OCI-M1 (cell line): ENCODE data around the gene CDH13.
"Not testable (repeated sequence)": the region's sequence is repeated elsewhere in the genome, so short reads cannot be mapped to it uniquely, and the experiment has no call there.

Experiments used
- DNase-seq: peaks from one replicate; lab custom pipeline; 2025; lab: John Stamatoyannopoulos, UW

CDH13 gene

GRCh38 chr16:82891918-82892317, 265.1 kb downstream of the CDH13 start:
- DNase-seq: no peak

DNA sequence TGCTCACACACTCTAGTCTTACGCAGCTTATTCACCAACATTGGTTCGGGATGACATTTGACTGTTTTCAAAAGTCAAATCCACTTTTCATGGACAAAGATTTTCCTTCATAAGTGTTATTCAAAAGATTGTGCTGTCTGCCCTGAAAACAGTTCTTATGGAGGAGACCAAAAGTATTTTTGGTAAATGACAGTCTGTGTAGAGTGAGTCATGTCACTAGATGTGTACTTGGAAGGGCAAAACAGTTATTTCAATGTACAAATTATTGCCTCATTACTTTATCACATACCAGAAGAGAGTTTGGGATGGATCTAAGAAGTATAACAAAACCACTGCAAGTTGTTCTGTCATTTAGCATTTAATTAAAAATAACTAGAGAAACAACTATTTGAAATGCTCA, 265.6 kb downstream of the CDH13 start:
- DNase-seq: no peak

- no peak for DNase-seq
Observed at GRCh38 chr16:82895843-82896242, 269.1 kb downstream of the CDH13 start.

GRCh38 chr16:82899006-82899405, 272.2 kb downstream of the CDH13 start:
- DNase-seq: no peak

DNA sequence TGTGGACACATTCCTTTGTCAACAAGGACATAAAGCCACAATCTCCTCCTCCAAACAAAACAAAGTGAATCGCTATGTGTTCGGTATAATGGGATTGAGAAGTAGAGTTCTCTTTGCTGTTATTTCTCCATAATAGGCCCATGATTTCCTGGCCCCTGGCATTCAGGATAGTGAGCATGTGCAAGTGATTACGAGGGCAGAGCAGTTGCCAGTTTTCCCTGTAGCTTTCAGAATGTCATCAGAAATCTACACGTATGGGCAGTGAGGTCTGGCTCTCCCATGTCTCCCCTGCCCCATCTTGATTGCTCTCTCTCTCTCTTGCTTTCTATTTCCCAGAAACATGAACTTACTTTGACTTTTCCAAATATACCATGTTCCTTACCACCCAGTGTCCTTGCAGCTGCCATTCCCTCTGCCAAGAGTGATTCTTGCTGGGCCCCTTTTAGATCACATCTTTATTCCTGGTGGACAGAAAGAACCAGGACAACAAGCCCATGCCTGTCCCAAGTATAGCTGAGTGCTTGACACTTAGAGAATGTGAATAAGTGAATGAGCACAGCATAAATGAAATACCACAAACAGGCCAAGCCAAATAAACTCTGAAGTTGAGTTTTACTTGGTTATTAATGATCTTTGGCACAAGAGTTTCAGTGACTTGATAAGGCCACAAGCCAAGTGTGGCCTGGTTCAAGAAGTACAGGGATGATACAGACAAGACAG, 273.1 kb downstream of the CDH13 start:
- DNase-seq: no peak

DNA sequence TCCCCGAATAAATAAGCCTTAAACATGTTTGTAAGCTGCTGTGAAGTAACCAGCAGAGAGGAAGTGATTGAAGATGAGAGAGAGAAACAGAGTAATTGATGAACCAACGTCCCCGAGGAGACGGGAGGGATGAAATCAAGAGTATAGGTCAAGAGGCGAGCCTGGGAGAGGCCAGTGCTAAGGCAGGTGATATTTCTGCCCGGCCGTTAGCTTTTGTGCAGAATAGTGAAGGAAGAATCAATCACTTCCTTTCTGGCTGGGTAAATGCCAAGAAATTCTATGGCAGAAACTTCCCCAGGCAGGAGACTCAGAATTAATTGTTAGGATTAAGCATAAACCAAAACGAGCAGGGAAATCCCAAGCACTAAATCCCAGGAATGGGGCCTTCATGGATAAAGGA, 273.8 kb downstream of the CDH13 start:
- no peak for DNase-seq

- DNase-seq: no peak
Observed at GRCh38 chr16:82911925-82912324, 285.2 kb downstream of the CDH13 start.

DNA sequence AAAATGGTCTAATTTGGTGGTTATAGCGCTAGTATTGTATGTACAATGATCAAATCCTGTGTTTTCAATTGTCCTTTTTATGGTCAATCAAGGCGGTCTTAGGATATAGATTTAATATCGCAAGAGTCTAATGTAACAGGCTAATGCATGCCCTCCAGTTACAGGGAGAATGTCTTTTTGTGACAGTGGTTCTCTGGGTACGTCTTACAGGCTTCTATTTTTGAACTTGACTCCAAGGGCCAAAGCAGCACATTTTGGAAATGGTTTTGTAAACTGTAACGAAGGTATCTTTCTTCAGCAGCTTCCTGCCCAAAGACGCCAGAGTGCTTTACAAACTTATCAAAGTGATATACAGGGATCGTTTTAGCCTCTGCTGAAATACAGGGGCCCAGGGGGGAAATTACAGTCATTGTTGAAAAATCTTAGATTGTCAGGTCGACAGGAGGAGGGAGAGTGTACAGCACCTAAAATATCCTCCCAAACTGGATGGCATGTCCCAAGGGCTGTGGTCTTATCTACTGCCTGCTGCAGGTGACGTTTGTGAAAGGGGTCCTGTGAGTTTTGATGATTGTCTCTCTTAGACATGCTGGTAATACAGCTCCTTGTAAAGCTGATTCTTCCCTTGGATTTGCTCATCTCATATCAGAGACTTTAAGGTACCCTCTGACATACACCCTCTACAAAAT, 288.5 kb downstream of the CDH13 start:
- DNase-seq: no peak

GRCh38 chr16:82917886-82918595, 291.3 kb downstream of the CDH13 start:
- no peak for DNase-seq

- peak; percentile 8 for DNase-seq
Observed at GRCh38 chr16:82924075-82924854, 297.5 kb downstream of the CDH13 start.

- no peak for DNase-seq
Observed at GRCh38 chr16:82926500-82926899, 299.7 kb downstream of the CDH13 start.

DNA sequence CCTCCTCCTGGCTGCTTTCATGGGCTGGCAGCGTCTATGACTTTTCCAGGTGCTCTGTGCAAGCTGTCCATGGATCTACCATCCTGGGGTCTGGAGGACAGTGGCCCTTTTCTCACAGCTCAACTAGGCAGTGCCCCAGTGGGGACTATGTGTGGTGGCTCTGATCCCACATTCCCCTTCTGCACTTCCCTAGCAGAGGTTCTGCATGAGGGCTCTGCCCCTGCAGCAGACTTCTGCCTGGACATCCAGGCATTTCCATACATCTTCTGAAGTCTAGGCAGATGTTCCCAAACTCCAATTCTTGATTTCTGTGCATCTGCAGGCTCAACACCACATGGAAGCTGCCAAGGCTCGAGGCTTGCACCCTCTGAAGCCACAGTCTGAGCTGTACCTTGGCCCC, 307.2 kb downstream of the CDH13 start:
- DNase-seq: not testable (repeated sequence)

GRCh38 chr16:82935766-82936165, 309.0 kb downstream of the CDH13 start:
- DNase-seq: peak; percentile 31

DNA sequence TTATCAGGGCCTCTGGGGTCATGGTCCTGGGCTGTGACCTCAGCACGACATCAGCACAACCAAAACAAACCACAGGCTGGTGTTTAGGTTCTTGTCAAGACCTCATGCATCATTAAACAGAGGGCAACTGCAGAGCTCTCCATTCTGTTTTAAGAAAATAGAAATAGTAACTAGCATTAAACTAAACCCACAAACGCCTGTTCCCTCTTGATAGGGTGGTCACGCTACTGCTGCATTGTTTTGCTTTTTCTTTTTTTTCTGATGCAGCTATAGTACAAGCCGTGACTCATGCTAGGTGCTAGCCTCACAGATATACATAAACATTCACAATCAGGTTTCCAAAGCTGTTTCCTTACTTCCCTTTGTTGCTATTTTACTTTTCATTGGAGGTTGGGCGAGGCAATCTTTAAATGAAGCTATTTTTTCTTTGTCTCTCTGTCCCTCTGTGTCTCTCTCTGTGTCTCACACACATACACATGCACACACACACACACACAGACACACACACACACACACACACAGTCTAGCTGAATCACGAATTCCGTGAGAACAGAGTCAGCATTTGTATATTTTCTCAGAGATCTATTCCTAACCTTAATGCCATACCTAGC, 310.3 kb downstream of the CDH13 start:
- peak; percentile 58 for DNase-seq

GRCh38 chr16:82937926-82938520, 311.3 kb downstream of the CDH13 start:
- DNase-seq: no peak

DNA sequence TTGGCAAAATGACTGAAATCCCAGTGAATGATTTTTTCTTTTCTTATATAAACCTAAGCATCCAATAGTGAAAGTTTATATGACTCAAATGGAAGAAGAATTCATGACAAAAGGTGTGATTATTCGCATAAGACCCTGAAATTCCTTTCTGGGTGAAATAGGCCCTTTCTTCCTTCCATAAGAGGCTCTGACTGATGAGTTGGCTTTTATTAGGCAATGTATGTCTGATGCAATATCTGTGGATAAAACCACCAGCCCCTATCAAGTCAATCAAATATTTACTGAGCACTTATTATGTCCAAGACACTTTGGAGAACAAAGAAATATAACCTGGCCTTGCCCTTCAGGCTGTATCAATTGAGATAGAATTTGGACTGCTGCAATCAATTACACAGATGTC, 316.6 kb downstream of the CDH13 start:
- DNase-seq: no peak

- DNase-seq: no peak
Observed at GRCh38 chr16:82945420-82946101, 318.8 kb downstream of the CDH13 start.

- DNase-seq: no peak
Observed at GRCh38 chr16:82947698-82948097, 320.9 kb downstream of the CDH13 start.

GRCh38 chr16:82949016-82949415, 322.2 kb downstream of the CDH13 start:
- no peak for DNase-seq

GRCh38 chr16:82953517-82953916, 326.7 kb downstream of the CDH13 start:
- no peak for DNase-seq
